OCI-M1 (cell line): Measurements from ENCODE around the gene SUSD6.
A peak's percentile ranks its signal among the peaks of the same experiment; 100 is the strongest.

Experiments
- DNase-seq: peaks from one replicate; lab custom pipeline; 2025; lab: John Stamatoyannopoulos, UW

SUSD6 gene

DNA sequence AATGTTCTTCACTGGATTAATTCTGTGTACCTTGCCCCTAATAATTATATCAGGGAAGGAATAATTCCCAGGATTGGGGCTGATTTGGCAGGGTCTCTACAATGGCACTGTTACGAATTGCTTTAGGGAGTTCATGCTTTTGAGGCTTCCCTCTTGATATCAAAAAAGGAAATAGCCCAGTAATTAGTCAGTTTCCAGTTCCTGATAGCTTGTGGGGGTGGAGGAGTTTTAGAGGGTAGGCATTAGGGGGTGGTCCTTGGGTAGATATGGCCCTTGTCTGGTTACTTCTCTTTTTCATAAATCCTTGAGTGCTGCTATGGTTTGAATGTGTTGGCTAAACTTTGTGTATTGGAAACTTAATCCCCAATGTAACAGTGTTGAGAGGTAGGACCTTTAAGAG, 149.4 kb downstream of the SUSD6 start:
- DNase-seq = peak; percentile 33

DNA sequence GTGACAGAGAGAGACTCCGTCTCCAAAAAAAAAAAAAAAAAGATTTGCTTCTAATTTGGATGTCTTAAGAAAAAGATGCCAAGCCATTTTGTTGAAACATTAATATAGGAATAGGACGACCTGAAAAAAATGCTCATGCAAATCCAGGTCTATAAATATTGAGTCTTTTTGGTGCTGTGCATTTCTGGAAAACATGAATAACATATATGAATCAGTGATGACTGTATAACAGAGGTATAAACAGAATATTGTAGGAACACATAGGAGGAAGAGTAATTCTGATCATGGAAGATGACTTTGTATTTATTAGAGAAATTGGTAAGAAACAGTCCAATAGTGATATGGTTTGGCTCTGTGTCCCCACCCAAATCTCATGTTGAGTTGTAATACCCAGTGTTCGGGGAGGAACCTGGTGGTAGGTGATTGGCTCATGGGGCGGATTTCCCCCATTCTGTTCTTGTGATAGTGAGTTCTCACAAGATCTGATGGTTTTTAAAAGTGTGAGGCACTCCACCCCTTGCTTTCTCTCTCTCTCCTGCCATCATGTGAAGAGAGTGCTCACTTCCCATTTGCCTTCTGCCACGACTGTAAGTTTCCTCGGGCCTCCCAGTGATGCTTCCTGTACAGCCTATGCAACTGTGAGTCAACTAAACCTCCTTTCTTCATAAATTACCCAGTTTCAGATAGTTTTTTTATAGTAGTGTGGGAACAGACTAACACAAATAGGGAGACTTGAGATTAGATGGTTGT, 152.5 kb downstream of the SUSD6 start:
- no peak for DNase-seq
